CD4-positive, alpha-beta T cell (primary cell): ENCODE measurements around the gene SCLT1. TPM values are rescaled to one million over a fixed set of nuclear protein-coding genes. Genes with fewer than 3 reads are reported as not detected.

Experiments
- ATAC-seq: fragments of 200-7000 bp; cut with Tn5 transposase; one replicate; pipeline ENCODE4 v1.10.0; 2022; ENCODE audit warnings: mild to moderate bottlenecking; ENCODE audit not compliant: poor library complexity
- CTCF ChIA-PET: fragments of 350-600 bp; sonication (Branson Sonifier 250); formaldehyde crosslinking; loops from one replicate; lab custom pipeline; 2021; ENCODE audit warnings: antibody characterized with exemption, inconsistent platforms; lab: Charles Lee
- POLR2A ChIA-PET: fragments of 350-600 bp; sonication (Branson Sonifier 250); formaldehyde crosslinking; loops from one replicate; lab custom pipeline; 2021; ENCODE audit warnings: antibody characterized with exemption, inconsistent platforms; lab: Charles Lee
- DNase-seq, 14 experiments: peaks; one replicate each; pipeline ENCODE4 v3.0.0-alpha.2; 2013 to 2020; ENCODE audit warnings: mixed read lengths in 2 of 14
- H3K27ac ChIP-seq, 2 donors: one replicate each; pipeline versions ENCODE4 v1.5.1 to v1.7.0; 2013; ENCODE audit warnings: low read length in 2 of 2, low read depth in 1 of 2, mild to moderate bottlenecking in 1 of 2
- H3K27me3 ChIP-seq, 2 experiments: 1 replicate in 1 of 2; 2 replicates in 1 of 2; pipeline versions ENCODE4 v1.6.1 to v1.7.0; 2013; ENCODE audit warnings: low read length in 2 of 2, control low read depth in 1 of 2, mild to moderate bottlenecking in 1 of 2, moderate library complexity in 1 of 2; ENCODE audit not compliant: insufficient read depth in 2 of 2, control insufficient read depth in 1 of 2
- H3K36me3 ChIP-seq: one replicate; pipeline ENCODE4 v1.6.1; 2013; ENCODE audit warnings: low read length, control low read depth; ENCODE audit not compliant: insufficient read depth
- H3K4me1 ChIP-seq: one replicate; pipeline ENCODE4 v1.6.1; 2013; ENCODE audit warnings: low read length, control low read depth; ENCODE audit not compliant: insufficient read depth
- H3K4me3 ChIP-seq: one replicate; pipeline ENCODE4 v1.5.1; 2013; ENCODE audit warnings: mild to moderate bottlenecking, low read length, moderate library complexity
- H3K9me3 ChIP-seq, 2 experiments: 1 replicate in 1 of 2; 2 replicates in 1 of 2; pipeline versions ENCODE4 v1.6.1 to v1.7.0; 2013; ENCODE audit warnings: low read length in 2 of 2, mild to moderate bottlenecking in 2 of 2, control low read depth in 1 of 2, moderate library complexity in 1 of 2; ENCODE audit not compliant: control insufficient read depth in 1 of 2, insufficient read depth in 1 of 2
- H3K27ac Mint-ChIP-seq: one replicate; pipeline ENCODE4 v1.8.0; 2020; ENCODE audit warnings: mixed read lengths
- H3K27me3 Mint-ChIP-seq: one replicate; pipeline ENCODE4 v1.8.0; 2021; ENCODE audit warnings: mixed read lengths
- H3K36me3 Mint-ChIP-seq: one replicate; pipeline ENCODE4 v1.8.0; 2021; ENCODE audit warnings: low read depth, mixed read lengths
- H3K4me1 Mint-ChIP-seq: one replicate; pipeline ENCODE4 v1.8.0; 2021; ENCODE audit warnings: low read depth, mixed read lengths
- H3K4me3 Mint-ChIP-seq: one replicate; pipeline ENCODE4 v1.8.0; 2020; ENCODE audit warnings: mild to moderate bottlenecking, mixed read lengths
- H3K9me3 Mint-ChIP-seq: one replicate; pipeline ENCODE4 v1.8.0; 2020; ENCODE audit warnings: mixed read lengths
- intact Hi-C, 2 experiments: fragments of 100-400 bp; cut with DNase I in 1 of 2; cut with micrococcal nuclease in 1 of 2; formaldehyde crosslinking; loops; one replicate each; pipeline versions ENCODE4 v1.15.1 to v1.9.0; 2023 to 2025; cut with DNase I, micrococcal nuclease
- total RNA-seq, 174 experiments: library from RNA in 2 of 174; stranded (reverse) in 2 of 174; gene quantifications; one replicate each; pipeline ENCODE4 v1.2.3 and lab custom pipeline; 2021 to 2026
- TF ChIP-seq, protein P1 (sequence below): fragments of 200-600 bp; IDR thresholded peaks from one replicate; pipeline ENCODE4 v1.8.0; 2022; ENCODE audit warnings: antibody characterized with exemption, mild to moderate bottlenecking

Gene SCLT1
- total RNA-seq, 2 experiments from 2014 or later: 21.8 to 21.9 TPM

DNA sequence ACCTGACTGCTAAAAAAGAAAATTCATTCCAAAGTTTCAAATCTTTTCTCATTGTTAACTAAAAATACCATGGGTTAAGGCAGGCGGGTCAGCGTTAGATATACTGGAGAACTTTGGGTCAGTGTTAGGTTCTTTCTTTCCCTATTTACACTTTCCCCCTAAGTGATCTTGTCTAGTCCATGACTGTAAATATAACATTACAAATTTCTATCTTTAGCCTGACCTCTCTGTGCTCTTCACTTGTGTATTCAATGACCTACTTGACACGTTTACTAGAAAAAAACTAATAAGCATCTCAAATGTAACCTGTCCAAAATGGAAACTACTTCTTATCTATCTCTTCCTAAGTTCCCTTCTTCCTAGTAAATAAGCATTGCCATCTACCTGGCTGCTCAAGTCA lies 188.5 kb downstream of the SCLT1 start:
- Mint-ChIP-seq H3K4me3 (no peak overlapping the region), H3K36me3 (peaks cover 13% of the 10 kb centered on the region), H3K9me3 (no peaks in the 10 kb centered on the region), H3K27ac (no peak overlapping the region), H3K27me3 (no peaks in the 10 kb centered on the region), H3K4me1 (no peaks in the 10 kb centered on the region)
- intact Hi-C loops: no loop called here
- no peaks in the 10 kb centered on the region for H3K27me3 ChIP-seq
- TF ChIP-seq, protein P1, sequence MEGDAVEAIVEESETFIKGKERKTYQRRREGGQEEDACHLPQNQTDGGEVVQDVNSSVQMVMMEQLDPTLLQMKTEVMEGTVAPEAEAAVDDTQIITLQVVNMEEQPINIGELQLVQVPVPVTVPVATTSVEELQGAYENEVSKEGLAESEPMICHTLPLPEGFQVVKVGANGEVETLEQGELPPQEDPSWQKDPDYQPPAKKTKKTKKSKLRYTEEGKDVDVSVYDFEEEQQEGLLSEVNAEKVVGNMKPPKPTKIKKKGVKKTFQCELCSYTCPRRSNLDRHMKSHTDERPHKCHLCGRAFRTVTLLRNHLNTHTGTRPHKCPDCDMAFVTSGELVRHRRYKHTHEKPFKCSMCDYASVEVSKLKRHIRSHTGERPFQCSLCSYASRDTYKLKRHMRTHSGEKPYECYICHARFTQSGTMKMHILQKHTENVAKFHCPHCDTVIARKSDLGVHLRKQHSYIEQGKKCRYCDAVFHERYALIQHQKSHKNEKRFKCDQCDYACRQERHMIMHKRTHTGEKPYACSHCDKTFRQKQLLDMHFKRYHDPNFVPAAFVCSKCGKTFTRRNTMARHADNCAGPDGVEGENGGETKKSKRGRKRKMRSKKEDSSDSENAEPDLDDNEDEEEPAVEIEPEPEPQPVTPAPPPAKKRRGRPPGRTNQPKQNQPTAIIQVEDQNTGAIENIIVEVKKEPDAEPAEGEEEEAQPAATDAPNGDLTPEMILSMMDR: no peak
- ATAC-seq (no peak), DNase-seq (no peak)
- no peak overlapping the region for H3K4me3 ChIP-seq
- H3K27ac ChIP-seq: no peak overlapping the region
- no peaks in the 10 kb centered on the region for H3K4me1 ChIP-seq
- ChIA-PET CTCF (no interaction called here), POLR2A (no interaction called here)
- no peaks in the 10 kb centered on the region for H3K36me3 ChIP-seq
- no peaks in the 10 kb centered on the region for H3K9me3 ChIP-seq

DNA sequence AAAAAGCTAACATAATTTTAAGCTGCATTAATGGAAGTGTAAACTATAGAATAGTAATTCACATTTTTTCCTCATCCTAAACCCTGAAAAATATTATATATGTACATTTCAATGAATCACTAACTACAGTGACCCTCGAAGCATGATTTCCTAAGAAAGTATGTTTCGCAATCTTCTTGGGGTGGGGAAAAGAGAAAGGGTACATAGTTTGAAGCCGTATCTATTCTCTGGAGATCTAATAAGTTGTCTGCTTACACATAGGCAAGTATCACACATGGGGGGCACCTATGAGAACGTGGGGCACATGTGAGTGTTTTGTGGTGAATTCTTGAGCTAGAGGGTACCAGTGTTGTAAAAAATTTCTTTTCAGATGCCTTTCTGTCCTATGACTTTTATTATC lies 212.7 kb downstream of the SCLT1 start:
- DNase-seq (no peak), ATAC-seq (no peak)
- Mint-ChIP-seq H3K9me3 (no peaks in the 10 kb centered on the region), H3K4me3 (no peak overlapping the region), H3K27me3 (no peaks in the 10 kb centered on the region), H3K36me3 (peaks cover 6% of the 10 kb centered on the region), H3K4me1 (no peaks in the 10 kb centered on the region), H3K27ac (no peak overlapping the region)
- intact Hi-C loops: no loop called here
- Histone ChIP-seq H3K36me3 (peaks cover 5% of the 10 kb centered on the region), H3K4me1 (no peaks in the 10 kb centered on the region), H3K27ac (no peak overlapping the region), H3K27me3 (no peaks in the 10 kb centered on the region), H3K9me3 (no peaks in the 10 kb centered on the region), H3K4me3 (no peak overlapping the region)
- ChIA-PET CTCF (no interaction called here), POLR2A (no interaction called here)
- TF ChIP-seq, protein P1: no peak

DNA sequence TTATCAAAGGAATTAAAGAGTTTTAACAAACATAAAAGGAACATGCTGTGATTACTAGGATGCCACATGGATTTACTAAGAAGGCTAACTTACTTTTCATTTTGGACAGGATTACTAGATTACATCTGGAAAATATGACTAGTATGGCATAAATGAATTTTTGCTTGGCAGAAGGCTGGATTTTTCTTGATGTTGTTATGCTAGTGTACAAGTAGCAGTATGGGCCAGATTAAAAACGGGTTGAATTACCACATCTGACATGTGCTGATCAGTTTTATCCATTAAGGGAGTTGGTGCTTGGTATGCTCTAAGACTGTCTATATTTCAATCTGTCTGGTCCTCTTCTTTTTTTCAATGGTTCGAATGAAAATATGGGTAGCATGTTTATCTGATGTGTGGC lies 213.4 kb downstream of the SCLT1 start:
- Mint-ChIP-seq H3K27ac (no peak overlapping the region), H3K9me3 (no peaks in the 10 kb centered on the region), H3K27me3 (no peaks in the 10 kb centered on the region), H3K4me1 (no peaks in the 10 kb centered on the region), H3K4me3 (no peak overlapping the region), H3K36me3 (peaks cover 10% of the 10 kb centered on the region)
- intact Hi-C loops: no loop called here
- TF ChIP-seq, protein P1: no peak
- Histone ChIP-seq H3K4me3 (no peak overlapping the region), H3K27me3 (no peaks in the 10 kb centered on the region), H3K9me3 (no peaks in the 10 kb centered on the region), H3K4me1 (no peaks in the 10 kb centered on the region), H3K27ac (no peak overlapping the region), H3K36me3 (peaks cover 5% of the 10 kb centered on the region)
- no peak for ATAC-seq
- ChIA-PET POLR2A (no interaction called here), CTCF (no interaction called here)
- DNase-seq: no peak
